RWPE2 (cell line): Measurements from ENCODE around the gene SIGLEC6.

Experiments used
- ATAC-seq: fragments of 200-7000 bp; cut with Tn5 transposase; 3 replicates; pipeline ENCODE4 v1.9.1; 2021; ENCODE audit warnings: low read depth
- DNase-seq: peaks from one replicate; pipeline ENCODE4 v3.0.0-alpha.2; 2020; ENCODE audit warnings: low spot score
- H3K27ac ChIP-seq: fragments of 450-650 bp; 2 replicates; pipeline ENCODE4 v1.5.1; 2017; ENCODE audit warnings: mild to moderate bottlenecking; ENCODE audit not compliant: poor library complexity, severe bottlenecking
- H3K27me3 ChIP-seq: fragments of 250-450 bp; sonication (Bioruptor Pico); 2 replicates; pipeline ENCODE4 v1.5.1; 2021; ENCODE audit warnings: mild to moderate bottlenecking, moderate library complexity; ENCODE audit not compliant: insufficient read depth, poor library complexity, severe bottlenecking
- H3K36me3 ChIP-seq: fragments of 250-450 bp; sonication (Bioruptor Pico); 2 replicates; pipeline ENCODE4 v1.5.1; 2020; ENCODE audit warnings: low read depth, mild to moderate bottlenecking, moderate library complexity
- H3K4me1 ChIP-seq: fragments of 250-450 bp; sonication (Bioruptor Pico); 2 replicates; pipeline ENCODE4 v1.5.1; 2021; ENCODE audit warnings: mild to moderate bottlenecking, moderate library complexity; ENCODE audit not compliant: insufficient read depth, poor library complexity, severe bottlenecking
- H3K4me3 ChIP-seq: fragments of 250-450 bp; sonication (Bioruptor Pico); 2 replicates; pipeline ENCODE4 v1.5.1; 2021; ENCODE audit warnings: mild to moderate bottlenecking, moderate library complexity; ENCODE audit not compliant: severe bottlenecking
- H3K9me3 ChIP-seq: fragments of 250-450 bp; sonication (Bioruptor Pico); 2 replicates; pipeline ENCODE4 v1.5.1; 2021; ENCODE audit warnings: mild to moderate bottlenecking, moderate library complexity; ENCODE audit not compliant: severe bottlenecking
- CTCF ChIP-seq: fragments of 450-650 bp; IDR thresholded peaks from one replicate; pipeline ENCODE4 v1.5.1; 2017; ENCODE audit warnings: mild to moderate bottlenecking, moderate library complexity; ENCODE audit not compliant: poor library complexity, severe bottlenecking

The SIGLEC6 gene

GRCh38 chr19:51531349-51532315, at the start of gene SIGLEC6:
SIGLEC6 (minus strand) TSS chr19:51531670; CDS start chr19:51531648, 22 bp downstream.
- DNase-seq (no peak), ATAC-seq (no peak)
- Histone ChIP-seq H3K4me3 (no peak within 1 kb of the TSS), H3K27me3 (peaks cover 42% of the 10 kb centered on the region), H3K9me3 (no peaks in the 10 kb centered on the region), H3K27ac (no peak within 1 kb of the TSS), H3K4me1 (no peaks in the 10 kb centered on the region), H3K36me3 (no peaks in the 10 kb centered on the region)
- TF ChIP-seq CTCF: no peak

DNA sequence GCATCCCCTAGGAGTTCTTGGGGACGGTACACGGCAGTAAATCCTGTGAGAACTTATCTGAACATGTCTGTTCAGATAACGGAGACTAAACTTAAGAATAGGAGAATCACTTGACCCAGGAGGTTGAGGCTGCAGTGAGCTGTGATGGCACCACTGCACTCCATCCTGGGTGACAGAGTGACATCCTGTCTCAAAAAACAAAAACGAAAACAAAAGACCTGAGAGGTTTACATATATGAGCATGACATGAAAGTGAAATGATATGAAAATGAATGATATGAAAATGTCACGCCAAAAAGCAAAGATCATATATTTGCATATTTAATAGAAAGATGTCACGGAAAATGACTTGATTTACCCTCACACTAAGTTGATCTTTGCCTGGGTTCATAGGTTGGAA, 45.4 kb upstream of the SIGLEC6 start:
- Histone ChIP-seq H3K4me3 (no peak overlapping the region), H3K9me3 (no peaks in the 10 kb centered on the region), H3K27ac (no peak overlapping the region), H3K36me3 (peaks cover 69% of the 10 kb centered on the region), H3K27me3 (no peaks in the 10 kb centered on the region), H3K4me1 (peaks cover 2% of the 10 kb centered on the region)
- no peak for TF ChIP-seq CTCF
- DNase-seq: no peak
- ATAC-seq: no peak

DNA sequence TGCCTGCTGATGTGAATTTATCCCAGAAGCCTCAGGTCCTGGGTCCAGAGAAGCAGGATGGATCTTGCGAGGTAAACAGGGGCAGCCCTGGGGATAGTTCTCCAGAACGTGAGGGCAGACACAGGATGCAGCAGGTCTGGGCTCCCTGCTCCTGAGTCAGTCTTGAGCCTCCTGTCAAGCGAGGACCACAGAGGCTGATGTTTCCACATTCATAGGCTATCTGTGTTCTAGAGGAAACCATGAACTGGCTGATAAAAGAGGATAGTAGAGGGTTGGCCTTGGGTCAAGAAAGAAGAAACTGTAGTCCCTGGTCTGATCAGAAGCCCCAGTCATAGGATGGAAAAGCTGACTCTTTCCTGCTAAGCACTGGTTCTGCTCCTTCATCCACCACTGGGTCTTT, 41.9 kb upstream of the SIGLEC6 start:
- Histone ChIP-seq H3K4me3 (no peak overlapping the region), H3K9me3 (no peaks in the 10 kb centered on the region), H3K36me3 (peaks cover 48% of the 10 kb centered on the region), H3K4me1 (peaks cover 5% of the 10 kb centered on the region), H3K27ac (no peak overlapping the region), H3K27me3 (no peaks in the 10 kb centered on the region)
- no peak for TF ChIP-seq CTCF
- ATAC-seq (no peak), DNase-seq (no peak)

DNA sequence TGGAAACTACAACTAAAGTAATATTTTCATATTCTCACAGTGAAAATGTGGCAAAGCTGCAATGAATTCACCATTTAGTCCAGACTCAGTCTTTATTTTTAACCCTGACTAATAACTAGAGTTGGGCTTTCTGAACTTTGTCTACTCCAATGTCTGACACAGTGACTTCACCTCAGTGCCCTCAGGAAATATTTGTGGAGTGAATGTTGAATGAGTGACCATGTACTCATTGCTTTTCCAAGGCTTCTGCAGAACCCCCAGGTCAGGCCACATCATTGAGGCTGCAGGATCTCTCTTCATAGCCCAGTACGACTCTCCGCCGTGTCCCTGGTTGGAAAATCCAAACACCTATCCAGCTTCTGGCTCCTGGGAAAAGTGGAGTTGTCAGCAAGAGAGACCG, 41.4 kb upstream of the SIGLEC6 start:
- peaks cover 44% of the 10 kb centered on the region for H3K36me3 ChIP-seq
- no peak overlapping the region for H3K4me3 ChIP-seq
- ATAC-seq (0 out of 3 replicates have a peak, but pooled peaks have one; percentile 14), DNase-seq (no peak)
- no peaks in the 10 kb centered on the region for H3K27me3 ChIP-seq
- peaks cover 5% of the 10 kb centered on the region for H3K4me1 ChIP-seq
- H3K27ac ChIP-seq: no peak overlapping the region
- no peak for TF ChIP-seq CTCF
- H3K9me3 ChIP-seq: no peaks in the 10 kb centered on the region

DNA sequence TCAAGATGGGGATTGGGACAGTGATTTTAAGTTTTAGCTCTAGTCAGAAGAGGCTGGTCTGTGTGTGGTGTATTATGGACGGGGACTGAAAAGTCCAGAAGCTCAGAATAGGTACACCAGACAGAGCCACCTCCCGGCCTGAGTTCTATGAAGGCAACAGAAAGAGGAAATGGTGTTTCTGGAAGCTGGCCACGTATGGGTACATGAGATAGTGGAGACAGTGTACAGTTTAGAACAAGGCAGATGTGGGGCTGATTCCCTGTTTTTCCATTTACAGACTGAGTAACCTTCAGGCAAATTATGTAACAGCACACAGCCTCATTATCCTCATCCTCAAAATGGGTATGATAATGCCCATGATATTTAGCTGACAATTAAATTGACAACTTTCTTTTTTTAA, 40.9 kb upstream of the SIGLEC6 start:
- DNase-seq (no peak), ATAC-seq (no peak)
- H3K27me3 ChIP-seq: peaks cover under 1% of the 10 kb centered on the region
- H3K4me3 ChIP-seq: no peak overlapping the region
- no peak overlapping the region for H3K27ac ChIP-seq
- no peaks in the 10 kb centered on the region for H3K9me3 ChIP-seq
- peaks cover 5% of the 10 kb centered on the region for H3K4me1 ChIP-seq
- TF ChIP-seq CTCF: no peak
- peaks cover 41% of the 10 kb centered on the region for H3K36me3 ChIP-seq
